ENCODE results near the gene ANKRD33B.
"Not testable (repeated sequence)": the region's sequence is repeated elsewhere in the genome, so short reads cannot be mapped to it uniquely, and the experiment has no call there.

ANKRD33B gene

GRCh38 chr5:10600626-10601245, 36.9 kb downstream of the ANKRD33B start:
- in situ Hi-C loops (cut with MboI; ENCODE audit: low sequenced_read_pairs, unreplicated experiment) = no loop called here
- TF ChIP-seq, protein P1, sequence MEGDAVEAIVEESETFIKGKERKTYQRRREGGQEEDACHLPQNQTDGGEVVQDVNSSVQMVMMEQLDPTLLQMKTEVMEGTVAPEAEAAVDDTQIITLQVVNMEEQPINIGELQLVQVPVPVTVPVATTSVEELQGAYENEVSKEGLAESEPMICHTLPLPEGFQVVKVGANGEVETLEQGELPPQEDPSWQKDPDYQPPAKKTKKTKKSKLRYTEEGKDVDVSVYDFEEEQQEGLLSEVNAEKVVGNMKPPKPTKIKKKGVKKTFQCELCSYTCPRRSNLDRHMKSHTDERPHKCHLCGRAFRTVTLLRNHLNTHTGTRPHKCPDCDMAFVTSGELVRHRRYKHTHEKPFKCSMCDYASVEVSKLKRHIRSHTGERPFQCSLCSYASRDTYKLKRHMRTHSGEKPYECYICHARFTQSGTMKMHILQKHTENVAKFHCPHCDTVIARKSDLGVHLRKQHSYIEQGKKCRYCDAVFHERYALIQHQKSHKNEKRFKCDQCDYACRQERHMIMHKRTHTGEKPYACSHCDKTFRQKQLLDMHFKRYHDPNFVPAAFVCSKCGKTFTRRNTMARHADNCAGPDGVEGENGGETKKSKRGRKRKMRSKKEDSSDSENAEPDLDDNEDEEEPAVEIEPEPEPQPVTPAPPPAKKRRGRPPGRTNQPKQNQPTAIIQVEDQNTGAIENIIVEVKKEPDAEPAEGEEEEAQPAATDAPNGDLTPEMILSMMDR (IDR thresholded peaks at IDR 0.05; ENCODE audit: borderline replicate concordance, control extremely low read depth, extremely low read depth, insufficient read depth, missing control alignments) = no peak
- no peak for DNase-seq (ENCODE audit: low spot score)

GRCh38 chr5:10601246-10602030, 37.6 kb downstream of the ANKRD33B start:
- in situ Hi-C loops (cut with MboI; ENCODE audit: low sequenced_read_pairs, unreplicated experiment) = no loop called here
- DNase-seq (ENCODE audit: low spot score) = no peak
- TF ChIP-seq, protein P1 (IDR thresholded peaks at IDR 0.05; ENCODE audit: borderline replicate concordance, control extremely low read depth, extremely low read depth, insufficient read depth, missing control alignments) = no peak

DNA sequence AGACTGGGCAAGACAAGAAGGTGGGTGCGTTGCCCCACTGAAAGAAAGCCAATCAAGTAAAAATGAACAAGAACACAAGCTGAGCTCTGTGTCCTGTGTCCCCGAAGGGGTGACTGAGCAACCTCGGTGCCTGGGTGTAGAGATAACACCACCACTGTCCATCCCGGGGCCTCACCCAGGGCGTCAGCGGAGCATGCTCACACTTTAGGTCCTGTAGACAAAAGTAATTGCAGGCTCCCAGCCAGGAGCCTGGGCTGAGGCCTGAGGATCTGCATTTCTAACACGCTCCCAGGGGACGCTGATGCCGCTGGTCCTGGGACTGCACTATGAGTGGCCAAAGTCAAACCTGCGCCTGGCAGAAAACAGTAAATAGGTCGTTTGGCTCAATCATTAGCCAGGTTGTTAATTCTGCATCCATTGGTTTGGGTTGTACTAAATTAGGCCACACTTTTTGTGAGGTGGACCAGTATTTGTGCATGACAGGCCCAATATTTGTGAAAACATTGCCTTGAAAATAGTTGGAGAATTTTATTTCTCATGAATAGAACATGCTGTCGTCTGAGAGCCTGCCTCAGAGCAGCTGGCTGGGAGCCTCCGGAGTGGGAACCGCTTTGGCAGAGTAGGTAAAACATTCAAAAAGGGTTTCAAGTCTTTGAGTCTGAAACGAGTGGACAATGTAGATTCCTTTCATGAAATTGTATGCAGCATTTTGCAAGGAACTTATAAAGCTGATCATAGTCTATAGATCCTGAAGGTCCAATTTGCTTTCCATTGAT, 38.3 kb downstream of the ANKRD33B start:
- TF ChIP-seq, protein P1 (IDR thresholded peaks at IDR 0.05; ENCODE audit: borderline replicate concordance, control extremely low read depth, extremely low read depth, insufficient read depth, missing control alignments) = no peak
- DNase-seq (ENCODE audit: low spot score) = no peak
- in situ Hi-C loops (cut with MboI; ENCODE audit: low sequenced_read_pairs, unreplicated experiment) = no loop called here

DNA sequence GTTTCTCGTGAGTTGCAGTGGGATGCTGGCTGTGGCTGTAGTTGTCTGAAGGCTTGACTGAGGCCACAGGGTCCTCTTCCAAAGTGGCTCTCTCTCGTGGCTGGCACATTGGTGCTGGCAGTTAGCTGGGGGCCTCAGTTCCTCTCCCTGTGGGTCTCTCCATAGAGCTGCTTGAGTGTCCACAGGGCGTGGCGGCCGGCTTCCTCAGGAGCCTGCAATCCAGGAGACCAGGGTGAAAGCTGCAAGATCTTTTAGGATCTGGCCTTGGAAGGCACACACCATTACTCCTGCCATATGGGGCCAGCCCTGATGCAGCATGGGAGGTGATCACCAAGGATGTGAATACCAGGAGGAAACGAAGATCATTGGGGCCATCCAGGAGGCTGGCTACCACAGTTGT, 41.1 kb downstream of the ANKRD33B start:
- no peak for DNase-seq (ENCODE audit: low spot score)
- TF ChIP-seq, protein P1 (IDR thresholded peaks at IDR 0.05; ENCODE audit: borderline replicate concordance, control extremely low read depth, extremely low read depth, insufficient read depth, missing control alignments) = no peak
- in situ Hi-C loops (cut with MboI; ENCODE audit: low sequenced_read_pairs, unreplicated experiment) = no loop called here

GRCh38 chr5:10606632-10607022, 42.8 kb downstream of the ANKRD33B start:
- DNase-seq (ENCODE audit: low spot score); in situ Hi-C loops (cut with MboI; ENCODE audit: low sequenced_read_pairs, unreplicated experiment): not testable (repeated sequence)

DNA sequence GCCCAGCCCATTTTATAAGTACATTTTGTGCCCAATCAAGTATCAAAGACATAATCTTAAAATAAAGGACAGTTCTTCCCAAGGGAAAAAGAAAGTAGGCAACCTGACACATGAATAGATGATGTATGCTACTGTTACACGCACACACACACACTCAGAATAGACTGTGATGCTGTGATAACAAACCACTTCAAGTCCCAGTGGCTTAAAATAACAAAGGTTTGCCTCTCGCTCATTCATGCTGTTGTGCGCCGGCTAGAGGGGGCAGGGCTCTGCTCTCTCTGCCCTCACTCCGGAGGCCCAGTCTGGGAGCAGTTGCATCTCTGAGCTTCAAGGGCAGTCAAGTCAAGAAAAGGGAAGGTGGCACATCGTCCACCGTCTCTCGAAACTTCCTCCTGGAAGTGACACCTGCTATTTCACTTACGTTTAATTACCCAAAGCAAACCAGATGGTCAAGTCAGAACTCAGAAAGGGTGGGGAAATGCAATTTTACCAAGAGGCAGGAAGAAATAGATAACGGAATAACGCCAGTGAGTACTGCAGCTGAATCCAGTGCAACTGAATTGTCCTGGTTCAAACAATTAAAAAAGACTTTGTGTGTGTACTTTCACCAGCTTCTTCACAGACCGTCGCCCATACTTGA, 43.3 kb downstream of the ANKRD33B start:
- in situ Hi-C loops (cut with MboI; ENCODE audit: low sequenced_read_pairs, unreplicated experiment) = no loop called here
- DNase-seq (ENCODE audit: low spot score) = peak; percentile 60
- TF ChIP-seq, protein P1 (IDR thresholded peaks at IDR 0.05; ENCODE audit: borderline replicate concordance, control extremely low read depth, extremely low read depth, insufficient read depth, missing control alignments) = no peak
